Transverse colon (tissue), 4 donors: Measurements from ENCODE around the gene ALG9. TPM values are rescaled to one million over a fixed set of nuclear protein-coding genes. Genes with fewer than 3 reads are reported as not detected.

Experiments used
- DNase-seq: peaks from one replicate; pipeline ENCODE4 v3.0.0-alpha.2; 2019
- H3K27ac ChIP-seq, 4 donors: fragments of 200-600 bp; sonication (generic); 2 replicates each; pipeline ENCODE4 v1.5.1; 2016 to 2018; ENCODE audit warnings: inconsistent platforms in 4 of 4
- H3K27me3 ChIP-seq: fragments of 200-600 bp; sonication (generic); 2 replicates; pipeline ENCODE4 v1.5.1; 2017; ENCODE audit warnings: inconsistent platforms
- H3K36me3 ChIP-seq, 4 donors: fragments of 200-600 bp; sonication (generic); 2 replicates each; pipeline ENCODE4 v1.5.1; 2017 to 2019; ENCODE audit warnings: inconsistent platforms in 4 of 4
- H3K4me1 ChIP-seq, 4 donors: fragments of 200-600 bp; sonication (generic); 2 replicates each; pipeline ENCODE4 v1.5.1; 2017 to 2020; ENCODE audit warnings: inconsistent platforms in 4 of 4
- H3K4me3 ChIP-seq, 4 donors: fragments of 200-600 bp; sonication (generic); 1 replicate in 1 of 4; 2 replicates in 3 of 4; pipeline versions ENCODE4 v1.5.1 to v1.6.1; 2017 to 2019; ENCODE audit warnings: inconsistent platforms in 4 of 4
- H3K9me3 ChIP-seq, 2 donors: fragments of 200-600 bp; sonication (generic); 2 replicates each; pipeline ENCODE4 v1.5.1; 2017 to 2019; ENCODE audit warnings: inconsistent platforms in 2 of 2
- CTCF ChIP-seq, 5 experiments: fragments of 200-600 bp in 3 of 5; fragments of 450-650 bp in 2 of 5; sonication (generic) in 3 of 5; IDR thresholded peaks; 1 replicate in 2 of 5; 2 replicates in 3 of 5; pipeline ENCODE4 v1.5.1; 2016 to 2017; ENCODE audit warnings: antibody characterized with exemption in 5 of 5, inconsistent platforms in 3 of 5, mild to moderate bottlenecking in 2 of 5, moderate library complexity in 1 of 5
- EP300 ChIP-seq: sonication (generic); formaldehyde crosslinking; IDR thresholded peaks from one replicate; pipeline ENCODE4 v1.6.1; 2017; ENCODE audit warnings: antibody characterized with exemption, low read depth
- POLR2A ChIP-seq: fragments of 450-650 bp; IDR thresholded peaks from one replicate; pipeline ENCODE4 v1.6.1; 2016; ENCODE audit warnings: antibody characterized with exemption, mild to moderate bottlenecking, moderate library complexity
- POLR2AphosphoS5 ChIP-seq, 3 donors: sonication (generic); formaldehyde crosslinking; IDR thresholded peaks; one replicate each; pipeline ENCODE4 v1.6.1; 2016; ENCODE audit warnings: antibody characterized with exemption in 3 of 3
- WGBS, 2 donors: methylation state at CpG; one replicate each; pipeline ENCODE4 v1.1.5; 2018; ENCODE audit warnings: low coverage in 1 of 2; 5-methylcytosine and 5-hydroxymethylcytosine counted together
- in situ Hi-C, 4 donors: fragments of 200-750 bp; cut with MboI; loops; one replicate each; pipeline versions ENCODE4 v1.15.0 to v1.15.1; 2017; ENCODE audit warnings: low sequenced_read_pairs in 3 of 4, low pct_ligation_motif_present in 1 of 4, low pct_unique_long_range_greater_than_20kb in 1 of 4
- intact Hi-C: fragments of 100-400 bp; cut with DNase I; formaldehyde crosslinking; loops from one replicate; pipeline ENCODE4 v1.15.1; 2023; ENCODE audit warnings: low total_unique reads
- total RNA-seq, 4 donors: library from RNA; depleted of rRNA; stranded (reverse); fragments of >200 nt; gene quantifications; one replicate each; pipeline ENCODE4 v1.1.0, GENCODE V29; 2016

The ALG9 gene
- total RNA-seq, 4 donors from 2014 or later = 18.4 to 51.1 (median 35.0) TPM

GRCh38 chr11:111779118-111779517 is 92.3 kb downstream of the ALG9 start:
- Histone ChIP-seq H3K27me3 (no peaks in the 10 kb centered on the region), H3K27ac (no peak overlapping the region), H3K4me3 (no peak overlapping the region), H3K9me3 (no peaks in the 10 kb centered on the region), H3K36me3 (no peaks in the 10 kb centered on the region), H3K4me1 (peaks cover 0 to 19% (median 6%) of the 10 kb centered on the region in 4 donors)
- intact Hi-C loops = no loop called here
- no peak for DNase-seq
- WGBS, 2 donors = 94% methylated on average over 6 of the region's 6 CpGs; no CpG with 5 or more reads in 1 of the 2 donors
- no peak for TF ChIP-seq POLR2A
- TF ChIP-seq CTCF (IDR thresholded peaks at IDR 0.05) = no peak
- no peak for TF ChIP-seq EP300
- no peak for TF ChIP-seq POLR2AphosphoS5 (IDR thresholded peaks at IDR 0.05)
- in situ Hi-C loops = loop anchor here in 3 of 4 donors (5.0 to 10.0 kb wide), 3 partner anchors 66 to 184 kb away; partner anchors contain the start of gene SIK2 (in 1 of the 3)

- Histone ChIP-seq H3K27me3 (no peaks in the 10 kb centered on the region), H3K9me3 (no peaks in the 10 kb centered on the region), H3K36me3 (no peaks in the 10 kb centered on the region), H3K4me3 (no peak overlapping the region), H3K27ac (no peak overlapping the region), H3K4me1 (peaks cover 0 to 19% (median 6%) of the 10 kb centered on the region in 4 donors)
- in situ Hi-C loops = loop anchor here in 3 of 4 donors (5.0 to 10.0 kb wide), 3 partner anchors 67 to 183 kb away; partner anchors contain the start of gene SIK2 (in 1 of the 3)
- no peak for DNase-seq
- intact Hi-C loops = no loop called here
- 45 to 87% methylated on average over 3 of the region's 3 CpGs for WGBS, 2 donors
- TF ChIP-seq POLR2A = no peak
- TF ChIP-seq CTCF (IDR thresholded peaks at IDR 0.05) = no peak
- no peak for TF ChIP-seq EP300
- no peak for TF ChIP-seq POLR2AphosphoS5 (IDR thresholded peaks at IDR 0.05)
These were observed 93.3 kb downstream of the ALG9 start for GRCh38 chr11:111778047-111778558.

GRCh38 chr11:111777094-111778046 is 94.0 kb downstream of the ALG9 start:
- TF ChIP-seq POLR2A (no peak), EP300 (no peak), CTCF (IDR thresholded peaks at IDR 0.05) (peak; percentile 71 to 87 (median 76)), POLR2AphosphoS5 (IDR thresholded peaks at IDR 0.05) (no peak)
- WGBS, 2 donors = 62 to 67% methylated on average over 4 of the region's 4 CpGs
- no peak for DNase-seq
- no peaks in the 10 kb centered on the region for H3K36me3 ChIP-seq
- peaks cover 0 to 15% (median 4%) of the 10 kb centered on the region in 4 donors for H3K4me1 ChIP-seq
- H3K27ac ChIP-seq = peak overlapping the region in 1 of 4 donors; percentile 1
- H3K4me3 ChIP-seq = no peak overlapping the region
- in situ Hi-C loops (loop anchor here in 3 of 4 donors (5.0 to 10.0 kb wide), 3 partner anchors 67 to 183 kb away; partner anchors contain the start of gene SIK2 (in 1 of the 3)), intact Hi-C loops (loop anchor here (2.0 kb wide), 1 partner anchor 177 kb away; no protein-coding TSS in a partner anchor)
- no peaks in the 10 kb centered on the region for H3K9me3 ChIP-seq
- no peaks in the 10 kb centered on the region for H3K27me3 ChIP-seq
